Heart left ventricle (tissue), 16 donors: Measurements from ENCODE around the gene SOST. TPM values are rescaled to one million over a fixed set of nuclear protein-coding genes. Genes with fewer than 3 reads are reported as not detected.

Experiments
- ATAC-seq, 4 donors: fragments of 200-7000 bp; cut with Tn5 transposase; one replicate each; pipeline ENCODE4 v1.9.1; 2020 to 2022; ENCODE audit warnings: moderate library complexity in 4 of 4, mild to moderate bottlenecking in 3 of 4, moderate number of reproducible peaks in 1 of 4
- DNase-seq, 5 donors: peaks; one replicate each; pipeline ENCODE4 v3.0.0-alpha.2; 2020
- H3K27ac ChIP-seq, 12 donors: fragments of 200-600 bp; sonication (generic) in 4 of 12; one replicate each; pipeline versions ENCODE4 v1.5.0 to v1.8.0; 2016 to 2022; ENCODE audit warnings: mild to moderate bottlenecking in 2 of 12
- H3K27me3 ChIP-seq, 9 donors: fragments of 200-600 bp; sonication (generic) in 2 of 9; one replicate each; pipeline versions ENCODE4 v1.5.1 to v1.8.0; 2016 to 2022; ENCODE audit warnings: mild to moderate bottlenecking in 3 of 9
- H3K36me3 ChIP-seq, 9 donors: fragments of 200-600 bp; sonication (generic) in 2 of 9; one replicate each; pipeline versions ENCODE4 v1.5.0 to v1.8.0; 2018 to 2022; ENCODE audit warnings: mild to moderate bottlenecking in 2 of 9
- H3K4me1 ChIP-seq, 12 donors: fragments of 200-600 bp; sonication (generic) in 4 of 12; one replicate each; pipeline versions ENCODE4 v1.5.0 to v1.8.0; 2016 to 2022; ENCODE audit warnings: mild to moderate bottlenecking in 3 of 12
- H3K4me3 ChIP-seq, 12 donors: fragments of 200-600 bp; sonication (generic) in 4 of 12; one replicate each; pipeline versions ENCODE4 v1.5.0 to v1.8.0; 2017 to 2022; ENCODE audit warnings: mild to moderate bottlenecking in 9 of 12, moderate library complexity in 4 of 12
- H3K9me3 ChIP-seq, 12 donors: fragments of 200-600 bp; sonication (generic) in 4 of 12; one replicate each; pipeline versions ENCODE4 v1.5.0 to v1.8.0; 2016 to 2022; ENCODE audit warnings: mild to moderate bottlenecking in 1 of 12
- POLR2A ChIP-seq, 2 donors: fragments of 450-650 bp; IDR thresholded peaks; one replicate each; pipeline ENCODE4 v1.6.1; 2017; ENCODE audit warnings: antibody characterized with exemption in 2 of 2, mild to moderate bottlenecking in 2 of 2, moderate library complexity in 2 of 2
- WGBS, 4 donors: extraction: QIAGEN DNeasy Blood & Tissue Kit in 2 of 4; methylation state at CpG; one replicate each; pipeline versions ENCODE4 v1.1.5 to v1.1.7; 2013 to 2018; 5-methylcytosine and 5-hydroxymethylcytosine counted together
- intact Hi-C, 10 donors: fragments of 100-400 bp; cut with DNase I; formaldehyde crosslinking; loops; one replicate each; pipeline versions ENCODE4 v1.11.1 to v1.14.2; 2022
- polyA plus RNA-seq, 2 donors: library from polyadenylated mRNA; stranded (reverse); fragments of 200-250 nt; gene quantifications; one replicate each; pipeline ENCODE4 v1.2.3, GENCODE V29; 2013
- total RNA-seq, 9 donors: library from RNA; depleted of rRNA in 2 of 9; stranded (reverse); fragments of >200 nt in 2 of 9; fragmentation: NEBNext Ultra II Directional in 3 of 9; extraction: Animal tissue kit (Norgen Biotek cat#: 25700) in 3 of 9; gene quantifications; one replicate each; pipeline versions ENCODE4 v1.1.0 to v1.2.4, GENCODE V29; 2016 to 2023
- TF ChIP-seq, protein P1 (sequence below), 12 donors: fragments of 200-600 bp; sonication (generic) in 4 of 12; IDR thresholded peaks; one replicate each; pipeline versions ENCODE4 v1.5.0 to v1.8.0; 2018 to 2022; ENCODE audit warnings: antibody characterized with exemption in 12 of 12, mild to moderate bottlenecking in 5 of 12
- donor health status: ischemic (EF 13 %, LVEDD 7.1; RV severe dilation, severe dysfunction).
- donor health status: healthy with polysubstance abuse.
- donor health status: DM: no; HTN: yes; CAD: no.
- donor health status: DM: no; HTN: no; CAD: no.
- donor health status: ischemic (EF 25% LVEDD 6.9; RV normal size, moderate dysfunction).
- donor health status: ischemic (EF 25% LVEDD 5.7; RV mildly dilated, moderate dysfunction).
- donor health status: healthy.
- donor health status: DM: yes; HTN: yes; CAD: no.
- donor health status: ischemic (EF 35%, LVEDD 5.7; RV mildly dilated, moderate dysfunction).
- donor health status: nonischemic (EF 11% LVEDD 7.7; RV severe dilation, severe dysfunction).
- donor health status: DM: yes; HTN: yes; CAD: no.
- donor health status: PGD.
- donor health status: ischemic (EF 29% LVEDD 5.4; RV normal size, mild dysfunction).
- donor health status: nonischemic (EF 23%, LVEDD 6.1; RV moderate dilation, normal function).

Gene SOST
- total and polyA plus RNA-seq, 11 donors = not detected

GRCh38 chr17:43760254-43760852 lies 1.8 kb upstream of the SOST start:
- H3K27ac ChIP-seq = no peak overlapping the region
- ATAC-seq (peak; percentile 67 to 92 (median 84)), DNase-seq (peak; percentile 91 to 95 (median 92))
- WGBS, 4 donors = 2 to 6% (median 5%) methylated on average over 10 of the region's 10 CpGs
- H3K36me3 ChIP-seq = peaks cover 0 to 8% (median 2%) of the 10 kb centered on the region in 9 donors
- TF ChIP-seq POLR2A (IDR thresholded peaks at IDR 0.05) = no peak
- TF ChIP-seq, protein P1, sequence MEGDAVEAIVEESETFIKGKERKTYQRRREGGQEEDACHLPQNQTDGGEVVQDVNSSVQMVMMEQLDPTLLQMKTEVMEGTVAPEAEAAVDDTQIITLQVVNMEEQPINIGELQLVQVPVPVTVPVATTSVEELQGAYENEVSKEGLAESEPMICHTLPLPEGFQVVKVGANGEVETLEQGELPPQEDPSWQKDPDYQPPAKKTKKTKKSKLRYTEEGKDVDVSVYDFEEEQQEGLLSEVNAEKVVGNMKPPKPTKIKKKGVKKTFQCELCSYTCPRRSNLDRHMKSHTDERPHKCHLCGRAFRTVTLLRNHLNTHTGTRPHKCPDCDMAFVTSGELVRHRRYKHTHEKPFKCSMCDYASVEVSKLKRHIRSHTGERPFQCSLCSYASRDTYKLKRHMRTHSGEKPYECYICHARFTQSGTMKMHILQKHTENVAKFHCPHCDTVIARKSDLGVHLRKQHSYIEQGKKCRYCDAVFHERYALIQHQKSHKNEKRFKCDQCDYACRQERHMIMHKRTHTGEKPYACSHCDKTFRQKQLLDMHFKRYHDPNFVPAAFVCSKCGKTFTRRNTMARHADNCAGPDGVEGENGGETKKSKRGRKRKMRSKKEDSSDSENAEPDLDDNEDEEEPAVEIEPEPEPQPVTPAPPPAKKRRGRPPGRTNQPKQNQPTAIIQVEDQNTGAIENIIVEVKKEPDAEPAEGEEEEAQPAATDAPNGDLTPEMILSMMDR (IDR thresholded peaks at IDR 0.05) = peak; percentile 94 to 100 (median 99)
- intact Hi-C loops = loop anchor here in 9 of 10 donors (1.0 to 10.0 kb wide), 4 partner anchors 66 to 186 kb away; no protein-coding TSS in a partner anchor
- H3K4me3 ChIP-seq = no peak overlapping the region
- H3K27me3 ChIP-seq = peaks cover 0 to 31% (median 10%) of the 10 kb centered on the region in 9 donors
- no peaks in the 10 kb centered on the region for H3K9me3 ChIP-seq
- peaks cover 0 to 22% (median 4%) of the 10 kb centered on the region in 12 donors for H3K4me1 ChIP-seq

- H3K4me1 ChIP-seq = peaks cover 0 to 21% (median 9%) of the 10 kb centered on the region in 12 donors
- intact Hi-C loops = loop anchor here (1.0 to 10.0 kb wide), 5 partner anchors 64 to 185 kb away; no protein-coding TSS in a partner anchor
- no peak for TF ChIP-seq POLR2A (IDR thresholded peaks at IDR 0.05)
- TF ChIP-seq, protein P1 (IDR thresholded peaks at IDR 0.05) = no peak
- DNase-seq = no peak
- no peak overlapping the region for H3K4me3 ChIP-seq
- no peak for ATAC-seq
- no peak overlapping the region for H3K27ac ChIP-seq
- H3K27me3 ChIP-seq = peaks cover 0 to 36% (median 14%) of the 10 kb centered on the region in 9 donors
- WGBS, 4 donors = 60 to 71% (median 70%) methylated on average over 7 of the region's 7 CpGs
- peaks cover 0 to 4% (median 0%) of the 10 kb centered on the region in 9 donors for H3K36me3 ChIP-seq
- H3K9me3 ChIP-seq = no peaks in the 10 kb centered on the region
Measured at GRCh38 chr17:43759836-43760235, 1.2 kb upstream of the SOST start.

GRCh38 chr17:43758086-43758485 lies 505 bp downstream of the SOST start:
- intact Hi-C loops = loop anchor here in 3 of 10 donors (5.0 to 10.0 kb wide), 2 partner anchors 181 to 183 kb away; no protein-coding TSS in a partner anchor
- ATAC-seq = no peak
- H3K27ac ChIP-seq = no peak overlapping the region

GRCh38 chr17:43757171-43757660 lies 1.4 kb downstream of the SOST start:
- Histone ChIP-seq H3K4me1 (peaks cover 0 to 18% (median 10%) of the 10 kb centered on the region in 12 donors), H3K36me3 (no peaks in the 10 kb centered on the region), H3K9me3 (no peaks in the 10 kb centered on the region), H3K4me3 (no peak overlapping the region), H3K27me3 (peaks cover 0 to 36% (median 17%) of the 10 kb centered on the region in 9 donors), H3K27ac (no peak overlapping the region)
- ATAC-seq (no peak), DNase-seq (no peak)
- 82 to 89% (median 88%) methylated on average over 6 to 8 of the region's 8 CpGs for WGBS, 4 donors
- intact Hi-C loops = loop anchor here in 3 of 10 donors (5.0 to 10.0 kb wide), 2 partner anchors 180 to 182 kb away; no protein-coding TSS in a partner anchor
- no peak for TF ChIP-seq POLR2A (IDR thresholded peaks at IDR 0.05)
- TF ChIP-seq, protein P1 (IDR thresholded peaks at IDR 0.05) = no peak

More at GRCh38 chr17:43758086-43758485, 505 bp downstream of the SOST start:
- no peak overlapping the region for H3K4me3 ChIP-seq
- H3K4me1 ChIP-seq = peaks cover 0 to 18% (median 10%) of the 10 kb centered on the region in 12 donors
- TF ChIP-seq, protein P1 (IDR thresholded peaks at IDR 0.05) = no peak
- TF ChIP-seq POLR2A (IDR thresholded peaks at IDR 0.05) = no peak
- 85 to 90% (median 89%) methylated on average over 6 of the region's 6 CpGs for WGBS, 4 donors
- no peak for DNase-seq
- H3K36me3 ChIP-seq = no peaks in the 10 kb centered on the region
- H3K9me3 ChIP-seq = no peaks in the 10 kb centered on the region
- peaks cover 0 to 36% (median 17%) of the 10 kb centered on the region in 9 donors for H3K27me3 ChIP-seq
